Natural killer cell treated with Interleukin-12 subunit alpha and Interleukin-12 subunit beta and Interleukin-15 and Interleukin-18, amount 100 ng/mL, for 72 hours (primary cell): ENCODE results near the gene PLEKHM1. TPM values are rescaled to one million over a fixed set of nuclear protein-coding genes. Genes with fewer than 3 reads are reported as not detected.
A peak's percentile ranks its signal among the peaks of the same experiment; 100 is the strongest.

Source experiments
- ATAC-seq, 2 donors: fragments of 150-1000 bp; cut with Tn5 transposase in 1 of 2; sonication (Bioruptor Pico), chemical (Tn5 transposase) in 1 of 2; 2 replicates each; pipeline ENCODE4 v1.10.0; 2021
- DNase-seq: peaks from one replicate; pipeline ENCODE4 v3.0.0; 2022; ENCODE audit warnings: low spot score
- H3K27ac Mint-ChIP-seq, 2 donors: 1 replicate in 1 of 2; 2 replicates in 1 of 2; pipeline ENCODE4 v1.8.0; 2022; ENCODE audit warnings: mixed read lengths in 2 of 2, mild to moderate bottlenecking in 1 of 2, moderate library complexity in 1 of 2
- H3K27me3 Mint-ChIP-seq, 2 donors: 1 replicate in 1 of 2; 2 replicates in 1 of 2; pipeline ENCODE4 v1.8.0; 2022; ENCODE audit warnings: mixed read lengths in 2 of 2
- H3K36me3 Mint-ChIP-seq: one replicate; pipeline ENCODE4 v1.8.0; 2022; ENCODE audit warnings: mixed read lengths
- H3K4me1 Mint-ChIP-seq, 2 donors: 1 replicate in 1 of 2; 2 replicates in 1 of 2; pipeline ENCODE4 v1.8.0; 2022; ENCODE audit warnings: low read depth in 2 of 2, mixed read lengths in 2 of 2, mild to moderate bottlenecking in 1 of 2
- H3K4me3 Mint-ChIP-seq: one replicate; pipeline ENCODE4 v1.8.0; 2022; ENCODE audit warnings: mixed read lengths
- H3K9me3 Mint-ChIP-seq: 2 replicates; pipeline ENCODE4 v1.8.0; 2022; ENCODE audit warnings: mixed read lengths
- total RNA-seq, 2 donors: library from RNA; stranded (reverse); gene quantifications; one replicate each; pipeline ENCODE4 v1.2.3, GENCODE V29; 2022

PLEKHM1 gene
- total RNA-seq, 2 donors from 2014 or later = 63.1 to 68.1 TPM

- peak; percentile 37 for DNase-seq
- ATAC-seq = no peak
- Mint-ChIP-seq H3K27ac (peak overlapping the region; percentile 2 to 31), H3K4me1 (peaks cover 23 to 26% of the 10 kb centered on the region in 2 donors), H3K4me3 (no peak overlapping the region), H3K9me3 (no peaks in the 10 kb centered on the region), H3K36me3 (no peaks in the 10 kb centered on the region), H3K27me3 (no peaks in the 10 kb centered on the region)
These were observed 75.3 kb downstream of the PLEKHM1 start for GRCh38 chr17:45414990-45415881.

- Mint-ChIP-seq H3K36me3 (no peaks in the 10 kb centered on the region), H3K27ac (no peak overlapping the region), H3K9me3 (no peaks in the 10 kb centered on the region), H3K4me3 (no peak overlapping the region), H3K4me1 (peaks cover 32 to 36% of the 10 kb centered on the region in 2 donors), H3K27me3 (no peaks in the 10 kb centered on the region)
- ATAC-seq (no peak), DNase-seq (peak; percentile 28)
These were observed 77.0 kb downstream of the PLEKHM1 start for GRCh38 chr17:45413498-45413923.

GRCh38 chr17:45411348-45412105, 79.0 kb downstream of the PLEKHM1 start:
- Mint-ChIP-seq H3K9me3 (no peaks in the 10 kb centered on the region), H3K4me1 (peaks cover 51% of the 10 kb centered on the region in 2 donors), H3K27me3 (no peaks in the 10 kb centered on the region), H3K4me3 (peak overlapping the region; percentile 94), H3K27ac (peak overlapping the region; percentile 96), H3K36me3 (no peaks in the 10 kb centered on the region)
- DNase-seq = peak; percentile 51
- no peak for ATAC-seq

GRCh38 chr17:45410144-45411091, 80.1 kb downstream of the PLEKHM1 start:
- ATAC-seq (peak; percentile 79 to 86), DNase-seq (peak; percentile 78)
- Mint-ChIP-seq H3K9me3 (no peaks in the 10 kb centered on the region), H3K4me1 (peaks cover 50 to 54% of the 10 kb centered on the region in 2 donors), H3K27me3 (no peaks in the 10 kb centered on the region), H3K27ac (peak overlapping the region; percentile 96), H3K36me3 (no peaks in the 10 kb centered on the region), H3K4me3 (peak overlapping the region; percentile 94)

- peak overlapping the region; percentile 96 for H3K27ac Mint-ChIP-seq
- ATAC-seq (peak; percentile 12 to 43), DNase-seq (peak; percentile 59)
- peak overlapping the region; percentile 94 for H3K4me3 Mint-ChIP-seq
- no peaks in the 10 kb centered on the region for H3K36me3 Mint-ChIP-seq
- H3K27me3 Mint-ChIP-seq = no peaks in the 10 kb centered on the region
- no peaks in the 10 kb centered on the region for H3K9me3 Mint-ChIP-seq
- peaks cover 46 to 49% of the 10 kb centered on the region in 2 donors for H3K4me1 Mint-ChIP-seq
These were observed 80.9 kb downstream of the PLEKHM1 start for GRCh38 chr17:45409659-45410076.

- Mint-ChIP-seq H3K27ac (peak overlapping the region; percentile 96), H3K27me3 (no peaks in the 10 kb centered on the region), H3K4me1 (peaks cover 48 to 49% of the 10 kb centered on the region in 2 donors), H3K4me3 (peak overlapping the region; percentile 94), H3K9me3 (no peaks in the 10 kb centered on the region), H3K36me3 (no peaks in the 10 kb centered on the region)
- ATAC-seq (no peak), DNase-seq (peak; percentile 56)
These were observed 81.7 kb downstream of the PLEKHM1 start for GRCh38 chr17:45408611-45409421.

- no peaks in the 10 kb centered on the region for H3K9me3 Mint-ChIP-seq
- peaks cover 37 to 46% of the 10 kb centered on the region in 2 donors for H3K4me1 Mint-ChIP-seq
- H3K27me3 Mint-ChIP-seq = no peaks in the 10 kb centered on the region
- ATAC-seq = no peak
- peaks cover 7% of the 10 kb centered on the region for H3K36me3 Mint-ChIP-seq
- peak overlapping the region in 1 of 2 donors; percentile 96 for H3K27ac Mint-ChIP-seq
- DNase-seq = no peak
- H3K4me3 Mint-ChIP-seq = no peak overlapping the region
These were observed 84.4 kb downstream of the PLEKHM1 start for GRCh38 chr17:45406107-45406506.

- no peak for ATAC-seq
- Mint-ChIP-seq H3K27me3 (no peaks in the 10 kb centered on the region), H3K27ac (no peak overlapping the region), H3K36me3 (peaks cover 7% of the 10 kb centered on the region), H3K4me1 (peaks cover 31 to 40% of the 10 kb centered on the region in 2 donors), H3K9me3 (no peaks in the 10 kb centered on the region), H3K4me3 (no peak overlapping the region)
- DNase-seq = peak; percentile 56
These were observed 85.1 kb downstream of the PLEKHM1 start for GRCh38 chr17:45405250-45406086.

- Mint-ChIP-seq H3K9me3 (no peaks in the 10 kb centered on the region), H3K36me3 (peaks cover 7% of the 10 kb centered on the region), H3K27me3 (no peaks in the 10 kb centered on the region), H3K4me1 (peaks cover 27 to 38% of the 10 kb centered on the region in 2 donors), H3K27ac (peak overlapping the region in 1 of 2 donors; percentile 65), H3K4me3 (no peak overlapping the region)
- DNase-seq (peak; percentile 45), ATAC-seq (no peak)
These were observed 85.7 kb downstream of the PLEKHM1 start for GRCh38 chr17:45404870-45405249.

- Mint-ChIP-seq H3K36me3 (peaks cover 7% of the 10 kb centered on the region), H3K9me3 (no peaks in the 10 kb centered on the region), H3K27ac (no peak overlapping the region), H3K4me1 (peaks cover 24 to 33% of the 10 kb centered on the region in 2 donors), H3K27me3 (no peaks in the 10 kb centered on the region), H3K4me3 (no peak overlapping the region)
- ATAC-seq (no peak), DNase-seq (peak; percentile 54)
These were observed 86.5 kb downstream of the PLEKHM1 start for GRCh38 chr17:45403906-45404490.

GRCh38 chr17:45402916-45403315, 87.6 kb downstream of the PLEKHM1 start:
- peaks cover 7% of the 10 kb centered on the region for H3K36me3 Mint-ChIP-seq
- H3K27ac Mint-ChIP-seq = no peak overlapping the region
- no peaks in the 10 kb centered on the region for H3K27me3 Mint-ChIP-seq
- ATAC-seq (no peak), DNase-seq (no peak)
- H3K4me1 Mint-ChIP-seq = peaks cover 16 to 23% of the 10 kb centered on the region in 2 donors
- no peak overlapping the region for H3K4me3 Mint-ChIP-seq
- no peaks in the 10 kb centered on the region for H3K9me3 Mint-ChIP-seq
